ENCODE data around the gene SEC62. TPM values are rescaled to one million over a fixed set of nuclear protein-coding genes. Genes with fewer than 3 reads are reported as not detected.

SEC62 gene
- total and polyA plus RNA-seq, 2 of the 4 experiments (the other 2 are of a cell fraction): 33.2 to 36.6 TPM

- Histone ChIP-seq H2AFZ (replicated peaks; ENCODE audit: low read length, poor library complexity) (no peak overlapping the region), H3K4me2 (ENCODE audit: low read depth, low read length) (no peak overlapping the region), H3K4ac (ENCODE audit: low read depth, low read length) (no peak overlapping the region), H3K56ac (ENCODE audit: extremely low read depth, insufficient read depth, low read length) (no peak overlapping the region), H4K8ac (ENCODE audit: low read depth in 2 of 2, low read length in 2 of 2) (no peak overlapping the region), H2AK9ac (replicated peaks; ENCODE audit: low read depth, low read length, poor library complexity) (no peak overlapping the region), H3K27me3 (ENCODE audit: control insufficient read depth, insufficient read depth, low read length) (no peaks in the 10 kb centered on the region), H2BK5ac (ENCODE audit: low read depth, low read length, poor library complexity, severe bottlenecking) (no peak overlapping the region), H3K4me3 (ENCODE audit: insufficient read depth, low read depth, low read length) (no peak overlapping the region), H3K14ac (replicated peaks; ENCODE audit: low read depth, low read length) (no peak overlapping the region), H3K27ac (ENCODE audit: insufficient read depth, low read length) (no peak overlapping the region), H3K79me1 (ENCODE audit: low read depth in 1 of 2, low read length in 2 of 2) (0 out of 4 replicates have a peak, but pooled peaks cover 0 to 4% of the 10 kb centered on the region in 2 experiments), H3K9me3 (ENCODE audit: control insufficient read depth, insufficient read depth, low read length) (no peaks in the 10 kb centered on the region), H2AK5ac (ENCODE audit: low read depth, low read length) (no peak overlapping the region), H3K9me1 (ENCODE audit: insufficient read depth, low read length) (no peaks in the 10 kb centered on the region), H2BK20ac (ENCODE audit: low read depth, low read length) (no peak overlapping the region), H3K23ac (ENCODE audit: low read depth, low read length) (no peak overlapping the region), H3K4me1 (ENCODE audit: control insufficient read depth, insufficient read depth, low read length) (peaks cover 5% of the 10 kb centered on the region), H2BK15ac (ENCODE audit: low read depth, low read length) (no peak overlapping the region), H3K18ac (ENCODE audit: low read depth, low read length) (no peak overlapping the region), H4K91ac (ENCODE audit: insufficient read depth, low read depth, low read length) (no peak overlapping the region), H4K5ac (ENCODE audit: low read depth, low read length) (no peak overlapping the region), H2BK120ac (ENCODE audit: low read depth, low read length) (no peak overlapping the region), H3K36me3 (ENCODE audit: control insufficient read depth, insufficient read depth, low read length) (no peaks in the 10 kb centered on the region), H3K9ac (ENCODE audit: low read depth, low read length) (no peak overlapping the region), H4K20me1 (ENCODE audit: insufficient read depth, low read length) (no peaks in the 10 kb centered on the region)
- ATAC-seq (ENCODE audit: low read depth): no peak
- ChIA-PET POLR2A (ENCODE audit: unreplicated experiment) (no interaction called here), CTCF (no interaction called here)
- intact Hi-C loops (cut with micrococcal nuclease): no loop called here
- dilution Hi-C loops (cut with HindIII; ENCODE audit: low sequenced_read_pairs, unreplicated experiment): no loop called here
- no CpG with 5 or more reads among the region's 2 CpGs for WGBS, 2 experiments (ENCODE audit: extremely low coverage in 2 of 2, insufficient read length in 1 of 2)
- no TSS peak for BruUV-seq (replicated peaks)
- TF ChIP-seq CTCF (conservative IDR thresholded peaks at IDR 0.05; ENCODE audit: low read depth, low read length): no peak
- no peak for TF ChIP-seq MAZ (IDR thresholded peaks at IDR 0.05; ENCODE audit: borderline replicate concordance, low read depth, low read length)
- no peak for TF ChIP-seq RCOR1 (IDR thresholded peaks at IDR 0.05; ENCODE audit: insufficient replicate concordance, low read length)
- TF ChIP-seq BHLHE40 (IDR thresholded peaks at IDR 0.05; ENCODE audit: low read depth, low read length): no peak
- in situ Hi-C loops (cut with MboI; ENCODE audit: low sequenced_read_pairs): no loop called here
- no peak for DNase-seq
Measured at GRCh38 chr3:170003881-170004356, 37.3 kb downstream of the SEC62 start.
